CD4-positive, alpha-beta T cell (primary cell): ENCODE data around the gene SUB1. TPM values are rescaled to one million over a fixed set of nuclear protein-coding genes. Genes with fewer than 3 reads are reported as not detected.
"Not testable (repeated sequence)": the region's sequence is repeated elsewhere in the genome, so short reads cannot be mapped to it uniquely, and the experiment has no call there.

Experiments
- ATAC-seq: fragments of 200-7000 bp; cut with Tn5 transposase; one replicate; pipeline ENCODE4 v1.10.0; 2022; ENCODE audit warnings: mild to moderate bottlenecking; ENCODE audit not compliant: poor library complexity
- CTCF ChIA-PET: fragments of 350-600 bp; sonication (Branson Sonifier 250); formaldehyde crosslinking; loops from one replicate; lab custom pipeline; 2021; ENCODE audit warnings: antibody characterized with exemption, inconsistent platforms; lab: Charles Lee
- POLR2A ChIA-PET: fragments of 350-600 bp; sonication (Branson Sonifier 250); formaldehyde crosslinking; loops from one replicate; lab custom pipeline; 2021; ENCODE audit warnings: antibody characterized with exemption, inconsistent platforms; lab: Charles Lee
- DNase-seq, 14 experiments: peaks; one replicate each; pipeline ENCODE4 v3.0.0-alpha.2; 2013 to 2020; ENCODE audit warnings: mixed read lengths in 2 of 14
- H3K27ac ChIP-seq, 2 donors: one replicate each; pipeline versions ENCODE4 v1.5.1 to v1.7.0; 2013; ENCODE audit warnings: low read length in 2 of 2, low read depth in 1 of 2, mild to moderate bottlenecking in 1 of 2
- H3K27me3 ChIP-seq, 2 experiments: 1 replicate in 1 of 2; 2 replicates in 1 of 2; pipeline versions ENCODE4 v1.6.1 to v1.7.0; 2013; ENCODE audit warnings: low read length in 2 of 2, control low read depth in 1 of 2, mild to moderate bottlenecking in 1 of 2, moderate library complexity in 1 of 2; ENCODE audit not compliant: insufficient read depth in 2 of 2, control insufficient read depth in 1 of 2
- H3K36me3 ChIP-seq: one replicate; pipeline ENCODE4 v1.6.1; 2013; ENCODE audit warnings: low read length, control low read depth; ENCODE audit not compliant: insufficient read depth
- H3K4me1 ChIP-seq: one replicate; pipeline ENCODE4 v1.6.1; 2013; ENCODE audit warnings: low read length, control low read depth; ENCODE audit not compliant: insufficient read depth
- H3K4me3 ChIP-seq: one replicate; pipeline ENCODE4 v1.5.1; 2013; ENCODE audit warnings: mild to moderate bottlenecking, low read length, moderate library complexity
- H3K9me3 ChIP-seq, 2 experiments: 1 replicate in 1 of 2; 2 replicates in 1 of 2; pipeline versions ENCODE4 v1.6.1 to v1.7.0; 2013; ENCODE audit warnings: low read length in 2 of 2, mild to moderate bottlenecking in 2 of 2, control low read depth in 1 of 2, moderate library complexity in 1 of 2; ENCODE audit not compliant: control insufficient read depth in 1 of 2, insufficient read depth in 1 of 2
- H3K27ac Mint-ChIP-seq: one replicate; pipeline ENCODE4 v1.8.0; 2020; ENCODE audit warnings: mixed read lengths
- H3K27me3 Mint-ChIP-seq: one replicate; pipeline ENCODE4 v1.8.0; 2021; ENCODE audit warnings: mixed read lengths
- H3K36me3 Mint-ChIP-seq: one replicate; pipeline ENCODE4 v1.8.0; 2021; ENCODE audit warnings: low read depth, mixed read lengths
- H3K4me1 Mint-ChIP-seq: one replicate; pipeline ENCODE4 v1.8.0; 2021; ENCODE audit warnings: low read depth, mixed read lengths
- H3K4me3 Mint-ChIP-seq: one replicate; pipeline ENCODE4 v1.8.0; 2020; ENCODE audit warnings: mild to moderate bottlenecking, mixed read lengths
- H3K9me3 Mint-ChIP-seq: one replicate; pipeline ENCODE4 v1.8.0; 2020; ENCODE audit warnings: mixed read lengths
- CTCF ChIP-seq: fragments of 200-600 bp; IDR thresholded peaks from one replicate; pipeline ENCODE4 v1.8.0; 2022; ENCODE audit warnings: antibody characterized with exemption, mild to moderate bottlenecking
- intact Hi-C, 2 experiments: fragments of 100-400 bp; cut with DNase I in 1 of 2; cut with micrococcal nuclease in 1 of 2; formaldehyde crosslinking; loops; one replicate each; pipeline versions ENCODE4 v1.15.1 to v1.9.0; 2023 to 2025; cut with DNase I, micrococcal nuclease
- total RNA-seq, 174 experiments: library from RNA in 2 of 174; stranded (reverse) in 2 of 174; gene quantifications; one replicate each; pipeline ENCODE4 v1.2.3 and lab custom pipeline; 2021 to 2026

The SUB1 gene
- total RNA-seq, 2 experiments from 2014 or later, result 327 to 344 TPM

GRCh38 chr5:32556543-32556942, 28.8 kb upstream of the SUB1 start:
- H3K27ac Mint-ChIP-seq, H3K36me3 ChIP-seq, intact Hi-C loops, POLR2A ChIA-PET, H3K27me3 Mint-ChIP-seq, H3K27ac ChIP-seq, H3K4me3 ChIP-seq, H3K9me3 Mint-ChIP-seq, ATAC-seq, H3K4me3 Mint-ChIP-seq, CTCF ChIA-PET, DNase-seq, H3K4me1 ChIP-seq, H3K27me3 ChIP-seq: not testable (repeated sequence)
- Mint-ChIP-seq H3K36me3 (peaks cover 19% of the 10 kb centered on the region), H3K4me1 (peaks cover 16% of the 10 kb centered on the region)
- H3K9me3 ChIP-seq, result peaks cover 0 to 10% of the 10 kb centered on the region in 2 experiments

GRCh38 chr5:32559411-32559810, 25.9 kb upstream of the SUB1 start:
- H3K36me3 ChIP-seq, result no peaks in the 10 kb centered on the region
- Mint-ChIP-seq H3K9me3 (no peaks in the 10 kb centered on the region), H3K4me3 (no peak overlapping the region), H3K27ac (no peak overlapping the region), H3K4me1 (peaks cover 4% of the 10 kb centered on the region), H3K36me3 (peaks cover 11% of the 10 kb centered on the region), H3K27me3 (no peaks in the 10 kb centered on the region)
- intact Hi-C loops, result no loop called here
- TF ChIP-seq CTCF, result no peak
- H3K27me3 ChIP-seq, result no peaks in the 10 kb centered on the region
- no peak overlapping the region for H3K4me3 ChIP-seq
- ChIA-PET POLR2A (no interaction called here), CTCF (interaction anchor here (1.1 kb wide), 1 partner anchor 31 kb away, joined by 3 read pairs; no protein-coding TSS in a partner anchor)
- no peak for ATAC-seq
- DNase-seq, result no peak
- no peaks in the 10 kb centered on the region for H3K4me1 ChIP-seq
- no peak overlapping the region for H3K27ac ChIP-seq
- no peaks in the 10 kb centered on the region for H3K9me3 ChIP-seq

- H3K9me3 ChIP-seq, result no peaks in the 10 kb centered on the region
- no peak for ATAC-seq
- H3K36me3 ChIP-seq, result no peaks in the 10 kb centered on the region
- H3K4me3 Mint-ChIP-seq, result no peak overlapping the region
- no peak for DNase-seq
- no peak for TF ChIP-seq CTCF
- POLR2A ChIA-PET, result no interaction called here
- H3K9me3 Mint-ChIP-seq, result no peaks in the 10 kb centered on the region
- H3K27ac Mint-ChIP-seq, result no peak overlapping the region
- H3K27me3 ChIP-seq, result no peaks in the 10 kb centered on the region
- no peak overlapping the region for H3K27ac ChIP-seq
- no peak overlapping the region for H3K4me3 ChIP-seq
- intact Hi-C loops, result no loop called here
- H3K4me1 Mint-ChIP-seq, result no peaks in the 10 kb centered on the region
- no peaks in the 10 kb centered on the region for H3K4me1 ChIP-seq
- CTCF ChIA-PET, result interaction anchor here (1.1 kb wide), 1 partner anchor 30 kb away, joined by 3 read pairs; no protein-coding TSS in a partner anchor
- no peaks in the 10 kb centered on the region for H3K27me3 Mint-ChIP-seq
- peaks cover 6% of the 10 kb centered on the region for H3K36me3 Mint-ChIP-seq
Observed at GRCh38 chr5:32559921-32560320, 25.4 kb upstream of the SUB1 start.

GRCh38 chr5:32562056-32562455, 23.3 kb upstream of the SUB1 start:
- TF ChIP-seq CTCF, result no peak
- Histone ChIP-seq H3K36me3 (no peaks in the 10 kb centered on the region), H3K4me1 (no peaks in the 10 kb centered on the region), H3K27ac (no peak overlapping the region), H3K9me3 (no peaks in the 10 kb centered on the region), H3K4me3 (no peak overlapping the region), H3K27me3 (no peaks in the 10 kb centered on the region)
- no peaks in the 10 kb centered on the region for H3K9me3 Mint-ChIP-seq
- no peak for DNase-seq
- no peaks in the 10 kb centered on the region for H3K4me1 Mint-ChIP-seq
- no peak overlapping the region for H3K4me3 Mint-ChIP-seq
- no peak for ATAC-seq
- intact Hi-C loops, result no loop called here
- ChIA-PET POLR2A (no interaction called here), CTCF (no interaction called here)
- no peaks in the 10 kb centered on the region for H3K27me3 Mint-ChIP-seq
- peaks cover 15% of the 10 kb centered on the region for H3K36me3 Mint-ChIP-seq
- no peak overlapping the region for H3K27ac Mint-ChIP-seq
